NT2/D1 (cell line): ENCODE results near the gene BMP8B.

Source experiments
- DNase-seq: peaks from one replicate; pipeline ENCODE4 v3.0.0-alpha.2; 2011; ENCODE audit warnings: low read depth, low spot score
- H3K27me3 ChIP-seq: 2 replicates; pipeline ENCODE4 v1.6.0; 2011; ENCODE audit warnings: mild to moderate bottlenecking; ENCODE audit not compliant: insufficient read length, insufficient read depth
- H3K36me3 ChIP-seq: 2 replicates; pipeline ENCODE4 v1.6.1; 2011; ENCODE audit warnings: mild to moderate bottlenecking, low read length, mixed read lengths; ENCODE audit not compliant: insufficient read depth, insufficient read length
- H3K4me1 ChIP-seq: 2 replicates; pipeline ENCODE4 v1.5.1; 2011; ENCODE audit not compliant: insufficient read depth, insufficient read length
- H3K4me3 ChIP-seq: 2 replicates; pipeline ENCODE4 v1.5.1; 2011; ENCODE audit warnings: low read depth; ENCODE audit not compliant: insufficient read length
- H3K9ac ChIP-seq: 2 replicates; pipeline ENCODE4 v1.6.0; 2011; ENCODE audit warnings: low read depth; ENCODE audit not compliant: insufficient read length
- H3K9me3 ChIP-seq: 2 replicates; pipeline ENCODE4 v1.5.1; 2011; ENCODE audit warnings: mild to moderate bottlenecking, low read length; ENCODE audit not compliant: insufficient read depth
- SUZ12 ChIP-seq: IDR thresholded peaks from 2 replicates; pipeline ENCODE4 v1.6.1; 2011; ENCODE audit not compliant: insufficient read length, insufficient read depth; ENCODE audit errors: extremely low read depth
- YY1 ChIP-seq: IDR thresholded peaks from 2 replicates; pipeline ENCODE4 v1.6.1; 2011; ENCODE audit not compliant: insufficient read length, insufficient read depth
- ZNF274 ChIP-seq: IDR thresholded peaks from 2 replicates; pipeline ENCODE4 v1.6.1; 2011; ENCODE audit warnings: mild to moderate bottlenecking, low read depth, low read length

BMP8B gene

GRCh38 chr1:39757501-39757900 is 31.2 kb downstream of the BMP8B start:
- Histone ChIP-seq H3K9me3 (peaks cover 25% of the 10 kb centered on the region; the same call in 1 of the 2 replicates), H3K4me1 (peaks cover under 1% of the 10 kb centered on the region), H3K27me3 (no peaks in the 10 kb centered on the region), H3K36me3 (peaks cover 66% of the 10 kb centered on the region), H3K4me3 (no peak overlapping the region), H3K9ac (no peak overlapping the region)
- no peak for TF ChIP-seq YY1
- no peak for TF ChIP-seq ZNF274
- no peak for DNase-seq

DNA sequence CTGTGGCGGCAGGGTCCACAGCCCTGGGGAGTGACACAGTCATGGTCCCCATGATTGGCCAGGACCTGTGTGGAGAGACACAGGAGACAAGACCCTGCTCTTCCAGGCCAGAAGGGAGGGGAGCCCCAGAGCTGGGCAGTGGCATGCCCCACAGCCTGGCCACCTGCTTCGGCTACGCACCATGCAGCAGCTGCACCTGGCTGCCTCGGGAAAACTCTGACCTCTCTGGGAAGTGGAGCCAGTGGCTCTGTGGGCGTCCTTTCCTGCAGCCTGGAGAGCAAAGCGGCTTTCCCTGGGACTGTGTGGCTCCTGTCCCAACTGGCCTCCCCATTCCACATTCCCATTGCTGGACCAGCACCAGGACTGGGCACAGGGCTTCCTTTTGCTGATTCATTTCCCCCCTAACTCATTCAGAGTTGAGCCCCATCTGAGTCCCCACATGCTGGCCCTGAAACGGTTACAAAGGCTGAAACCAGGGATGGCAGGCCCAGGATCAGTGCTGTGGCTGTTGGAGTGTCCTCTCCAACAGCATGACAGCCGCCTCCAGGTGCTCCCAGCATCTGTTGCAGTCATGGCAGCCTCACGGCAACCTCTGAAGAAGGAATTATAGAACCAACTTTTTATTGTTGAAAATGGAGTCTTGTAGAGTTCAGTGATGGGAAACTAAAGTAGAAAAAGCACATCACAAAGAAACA is 32.6 kb downstream of the BMP8B start:
- Histone ChIP-seq H3K27me3 (no peaks in the 10 kb centered on the region), H3K36me3 (peaks cover 80% of the 10 kb centered on the region), H3K9ac (no peak overlapping the region), H3K4me1 (no peaks in the 10 kb centered on the region), H3K9me3 (peaks cover 17% of the 10 kb centered on the region; the same call in 1 of the 2 replicates), H3K4me3 (no peak overlapping the region)
- TF ChIP-seq ZNF274 (no peak), SUZ12 (no peak), YY1 (no peak)
- no peak for DNase-seq

DNA sequence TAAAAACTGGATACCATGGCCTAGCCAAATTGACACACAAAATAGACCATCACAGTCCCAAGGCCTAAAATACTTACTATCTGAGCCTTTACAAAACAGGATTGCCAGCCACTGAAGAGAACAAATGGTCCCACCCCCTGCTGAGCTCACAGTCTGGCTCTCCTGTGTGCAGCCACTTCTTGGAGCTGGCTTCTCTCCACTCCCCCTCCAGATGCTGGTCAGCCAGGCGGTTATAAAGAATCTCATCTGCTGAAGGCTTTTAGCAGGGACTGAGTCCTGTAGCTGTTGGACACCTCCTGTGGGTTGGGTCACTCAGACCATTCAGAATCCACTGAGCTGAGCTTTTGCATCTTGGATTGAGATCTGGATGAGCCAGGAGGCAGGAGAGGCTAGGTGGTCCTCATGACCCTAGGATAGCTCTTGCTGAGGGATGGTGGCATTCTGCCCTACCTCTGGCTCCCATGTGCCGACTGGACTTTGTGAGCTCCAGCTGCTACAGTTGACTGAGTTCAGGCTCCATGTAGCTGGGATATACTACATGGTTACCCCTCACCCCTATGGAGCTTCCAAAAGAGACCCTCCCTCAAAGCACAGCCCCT is 33.7 kb downstream of the BMP8B start:
- no peak overlapping the region for H3K4me3 ChIP-seq
- H3K9me3 ChIP-seq = peaks cover 5% of the 10 kb centered on the region; the same call in 1 of the 2 replicates
- H3K27me3 ChIP-seq = no peaks in the 10 kb centered on the region
- peaks cover 91% of the 10 kb centered on the region for H3K36me3 ChIP-seq
- no peak overlapping the region for H3K9ac ChIP-seq
- TF ChIP-seq YY1 (no peak), SUZ12 (no peak), ZNF274 (no peak)
- DNase-seq = no peak
- H3K4me1 ChIP-seq = no peaks in the 10 kb centered on the region

GRCh38 chr1:39754026-39754570 is 34.6 kb downstream of the BMP8B start:
- TF ChIP-seq ZNF274 (no peak), YY1 (no peak), SUZ12 (no peak)
- Histone ChIP-seq H3K36me3 (peaks cover 97% of the 10 kb centered on the region), H3K4me3 (no peak overlapping the region), H3K4me1 (no peaks in the 10 kb centered on the region), H3K9me3 (no peaks in the 10 kb centered on the region), H3K27me3 (no peaks in the 10 kb centered on the region), H3K9ac (no peak overlapping the region)
- no peak for DNase-seq

GRCh38 chr1:39753132-39754025 is 35.3 kb downstream of the BMP8B start:
- no peak overlapping the region for H3K9ac ChIP-seq
- peaks cover 98% of the 10 kb centered on the region for H3K36me3 ChIP-seq
- DNase-seq = no peak
- no peak overlapping the region for H3K4me3 ChIP-seq
- H3K27me3 ChIP-seq = no peaks in the 10 kb centered on the region
- no peaks in the 10 kb centered on the region for H3K4me1 ChIP-seq
- TF ChIP-seq SUZ12 (no peak), ZNF274 (no peak), YY1 (no peak)
- H3K9me3 ChIP-seq = no peaks in the 10 kb centered on the region

GRCh38 chr1:39752703-39753102 is 36.0 kb downstream of the BMP8B start:
- Histone ChIP-seq H3K27me3 (no peaks in the 10 kb centered on the region), H3K36me3 (peaks cover 98% of the 10 kb centered on the region), H3K9me3 (no peaks in the 10 kb centered on the region), H3K4me3 (no peak overlapping the region), H3K4me1 (no peaks in the 10 kb centered on the region), H3K9ac (no peak overlapping the region)
- DNase-seq = no peak
- TF ChIP-seq YY1 (no peak), ZNF274 (no peak), SUZ12 (no peak)
